ENCODE measurements around the gene COA1.

The COA1 gene

DNA sequence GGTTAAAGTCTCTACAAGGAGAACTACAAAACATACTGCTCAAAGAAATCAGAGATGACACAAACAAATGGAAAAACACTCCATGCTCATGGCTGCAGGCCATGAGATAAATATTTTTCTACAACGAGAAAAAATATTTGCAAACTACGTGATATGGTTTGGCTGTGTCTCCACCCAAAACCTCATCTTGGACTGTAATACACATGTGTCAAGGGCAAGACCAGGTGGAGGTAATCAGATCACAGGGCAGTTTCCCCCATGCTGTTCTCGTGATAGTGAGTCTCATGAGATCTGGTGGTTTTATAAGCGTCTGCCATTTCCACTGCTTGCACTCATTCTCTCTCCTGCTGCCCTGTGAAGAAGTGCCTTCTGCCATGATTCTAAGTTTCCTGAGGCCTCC is 57.8 kb downstream of the COA1 start:
- no peak overlapping the region for H3K27ac ChIP-seq
- TF ChIP-seq, protein P1, sequence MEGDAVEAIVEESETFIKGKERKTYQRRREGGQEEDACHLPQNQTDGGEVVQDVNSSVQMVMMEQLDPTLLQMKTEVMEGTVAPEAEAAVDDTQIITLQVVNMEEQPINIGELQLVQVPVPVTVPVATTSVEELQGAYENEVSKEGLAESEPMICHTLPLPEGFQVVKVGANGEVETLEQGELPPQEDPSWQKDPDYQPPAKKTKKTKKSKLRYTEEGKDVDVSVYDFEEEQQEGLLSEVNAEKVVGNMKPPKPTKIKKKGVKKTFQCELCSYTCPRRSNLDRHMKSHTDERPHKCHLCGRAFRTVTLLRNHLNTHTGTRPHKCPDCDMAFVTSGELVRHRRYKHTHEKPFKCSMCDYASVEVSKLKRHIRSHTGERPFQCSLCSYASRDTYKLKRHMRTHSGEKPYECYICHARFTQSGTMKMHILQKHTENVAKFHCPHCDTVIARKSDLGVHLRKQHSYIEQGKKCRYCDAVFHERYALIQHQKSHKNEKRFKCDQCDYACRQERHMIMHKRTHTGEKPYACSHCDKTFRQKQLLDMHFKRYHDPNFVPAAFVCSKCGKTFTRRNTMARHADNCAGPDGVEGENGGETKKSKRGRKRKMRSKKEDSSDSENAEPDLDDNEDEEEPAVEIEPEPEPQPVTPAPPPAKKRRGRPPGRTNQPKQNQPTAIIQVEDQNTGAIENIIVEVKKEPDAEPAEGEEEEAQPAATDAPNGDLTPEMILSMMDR (conservative IDR thresholded peaks at IDR 0.05): no peak

DNA sequence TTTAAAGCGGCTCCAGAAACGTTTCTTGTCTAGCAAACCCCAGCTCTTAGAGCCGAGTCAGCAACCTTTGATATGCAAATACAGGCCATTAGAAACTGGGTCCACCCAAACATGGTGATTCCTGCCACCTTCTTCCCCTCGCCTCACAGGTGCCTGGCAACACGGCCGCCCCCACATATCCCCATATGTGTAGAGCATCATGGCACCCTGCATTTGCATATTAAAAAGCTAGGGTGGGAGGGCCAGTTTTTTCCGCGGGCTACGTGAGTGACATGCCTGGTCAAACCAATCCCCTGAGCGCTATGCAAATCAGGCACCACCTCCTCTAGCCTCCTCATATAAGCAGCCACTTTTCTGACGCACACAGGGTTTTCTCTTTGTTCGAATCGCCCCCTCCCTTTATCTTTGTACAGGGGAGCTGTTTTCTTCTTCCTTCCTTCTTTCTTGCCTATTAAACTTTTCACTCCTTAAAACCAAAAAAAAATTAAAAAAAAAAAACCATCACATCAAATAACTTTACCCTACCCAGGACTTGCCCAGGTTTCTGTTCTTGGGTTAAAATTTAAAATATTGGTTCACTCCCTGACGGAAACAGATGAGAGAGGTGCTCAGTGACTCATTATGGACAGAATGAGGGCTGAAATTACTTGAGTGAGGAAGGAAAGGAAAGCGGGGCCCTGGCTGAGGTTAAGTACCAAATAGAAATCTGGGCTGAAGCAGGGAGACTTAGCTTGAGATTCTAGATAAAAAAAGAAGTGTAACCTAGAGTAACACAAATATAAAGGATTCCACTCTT is 59.8 kb downstream of the COA1 start:
- TF ChIP-seq, protein P1 (conservative IDR thresholded peaks at IDR 0.05): no peak

DNA sequence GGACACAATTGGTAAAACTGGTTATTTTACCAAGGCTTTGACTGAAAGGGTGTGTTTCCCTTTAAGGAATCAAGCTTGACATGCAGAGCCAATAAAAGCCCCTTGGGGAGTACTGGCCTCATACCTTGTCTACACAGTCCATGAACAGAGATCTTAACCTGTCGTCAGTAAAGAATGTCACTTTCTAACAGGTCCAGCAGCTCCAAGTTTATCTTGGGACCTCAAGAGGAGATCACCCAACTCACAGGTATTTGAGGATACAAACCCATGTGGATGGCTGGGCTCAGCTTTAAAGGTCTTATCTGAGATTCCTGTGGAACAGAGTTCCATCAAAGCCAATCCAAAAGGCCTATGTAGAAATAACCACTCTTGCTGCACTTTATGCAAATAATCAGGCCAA is 61.3 kb downstream of the COA1 start:
- no peak overlapping the region for H3K27ac ChIP-seq
- TF ChIP-seq, protein P1 (conservative IDR thresholded peaks at IDR 0.05): no peak

More for the DNA sequence above, 59.8 kb downstream of the COA1 start:
- H3K27ac ChIP-seq: no peak overlapping the region

DNA sequence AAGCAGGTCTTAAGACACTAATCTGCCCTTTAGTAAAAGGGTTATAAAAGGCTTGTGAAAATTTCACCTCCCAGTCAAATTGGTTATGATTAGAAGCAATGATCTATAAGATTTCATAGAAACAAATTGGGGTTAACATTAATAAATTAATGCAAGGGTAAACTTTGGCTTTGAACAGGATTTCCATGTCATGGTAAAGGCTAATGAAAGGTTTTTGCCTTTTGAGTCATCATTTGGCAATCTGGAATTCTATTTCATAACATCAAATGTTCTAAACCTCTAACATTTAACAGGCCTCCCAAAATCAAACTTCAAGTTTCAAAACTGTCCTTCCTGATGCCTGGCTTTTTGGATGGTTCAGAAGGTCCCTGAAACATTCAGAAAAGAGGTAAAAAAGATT is 62.4 kb downstream of the COA1 start:
- no peak overlapping the region for H3K27ac ChIP-seq
- TF ChIP-seq, protein P1 (conservative IDR thresholded peaks at IDR 0.05): no peak

DNA sequence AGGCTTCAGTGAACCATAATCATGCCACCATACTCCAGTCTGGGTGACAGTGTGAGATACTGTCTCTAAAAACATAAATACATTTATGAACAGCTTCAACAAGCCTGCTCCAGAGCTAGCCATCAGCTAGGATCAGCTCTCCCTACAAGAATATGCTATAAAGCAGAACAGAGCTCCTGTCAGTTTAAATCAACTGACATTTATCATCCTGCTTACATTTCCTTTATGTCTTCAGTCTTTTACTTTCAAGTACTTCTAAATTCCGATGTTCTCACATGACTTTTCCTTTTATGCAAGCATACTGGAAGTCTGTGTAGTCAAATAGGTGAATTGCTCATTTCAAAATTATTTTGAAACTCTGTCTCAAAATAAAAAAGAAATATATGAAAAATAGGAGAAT is 64.6 kb downstream of the COA1 start:
- TF ChIP-seq, protein P1 (conservative IDR thresholded peaks at IDR 0.05): no peak
- H3K27ac ChIP-seq: no peak overlapping the region

DNA sequence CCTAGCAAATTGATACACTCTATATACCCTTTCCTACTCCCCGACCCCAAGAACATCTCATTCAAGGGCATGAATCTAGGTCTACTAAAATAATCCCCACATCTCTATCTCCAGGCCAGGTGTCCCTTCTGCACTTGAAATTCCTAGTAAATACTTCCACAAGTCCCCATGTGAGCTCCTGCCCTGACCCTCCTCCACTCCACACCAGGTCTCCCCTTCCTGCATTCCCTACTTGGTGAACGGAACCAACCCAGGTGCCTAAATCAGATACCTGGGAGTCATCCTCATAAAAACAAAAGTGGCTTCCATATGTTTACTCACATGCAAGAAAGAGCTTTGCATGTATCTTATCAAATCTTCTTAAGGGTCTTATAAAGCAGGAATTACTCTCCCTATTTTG is 69.2 kb downstream of the COA1 start:
- TF ChIP-seq, protein P1 (conservative IDR thresholded peaks at IDR 0.05): no peak
- H3K27ac ChIP-seq: no peak overlapping the region

DNA sequence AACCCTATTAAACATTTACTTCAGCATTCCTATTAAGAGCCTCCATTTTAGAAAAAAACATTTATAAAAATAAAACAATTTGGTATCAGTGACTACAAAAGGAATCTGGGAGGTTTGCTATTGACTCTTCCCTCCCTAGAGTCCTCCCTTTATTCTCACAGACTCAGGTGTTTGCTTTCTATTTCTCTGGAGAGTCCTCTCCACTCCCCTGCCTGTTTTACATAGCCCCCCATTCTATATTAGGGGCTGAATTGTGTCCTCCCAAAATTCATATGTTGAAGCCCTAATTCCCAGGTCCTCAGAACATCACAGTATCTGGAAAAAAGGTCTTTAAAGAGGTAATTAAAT is 69.8 kb downstream of the COA1 start:
- TF ChIP-seq, protein P1 (conservative IDR thresholded peaks at IDR 0.05): no peak
- no peak overlapping the region for H3K27ac ChIP-seq
